ENCODE results near the gene GALNT16. TPM values are rescaled to one million over a fixed set of nuclear protein-coding genes. Genes with fewer than 3 reads are reported as not detected.

Gene GALNT16
- total RNA-seq, 4 donors from 2014 or later: 4.4 to 47.9 (median 11.6) TPM

GRCh38 chr14:69398053-69398817 is 138.3 kb downstream of the GALNT16 start, which contains the start of the genes ERH and SLC39A9:
Gene ERH, minus strand, starts transcription at chr14:69398299. Its CDS starts 66 bp downstream, at chr14:69398233.
Gene SLC39A9, plus strand, starts transcription at chr14:69398692. Its CDS starts 678 bp downstream, at chr14:69399370.
- Histone ChIP-seq H3K4me1 (peaks cover 3 to 50% (median 12%) of the 10 kb centered on the region in 4 donors), H3K36me3 (peaks cover 0 to 31% (median 0%) of the 10 kb centered on the region in 3 donors), H3K27ac (peak within 1 kb of the TSS; percentile 86 to 92 (median 88)), H3K4me3 (peak within 1 kb of the TSS; percentile 69 to 91 (median 78)), H3K9me3 (no peaks in the 10 kb centered on the region), H3K27me3 (no peaks in the 10 kb centered on the region)
- TF ChIP-seq CTCF (IDR thresholded peaks at IDR 0.05): no peak
- peak; percentile 55 to 65 for TF ChIP-seq POLR2A (IDR thresholded peaks at IDR 0.05)
- DNase-seq: peak; percentile 95 to 99 (median 96)

GRCh38 chr14:69398818-69399210 is 138.9 kb downstream of the GALNT16 start:
- Histone ChIP-seq H3K36me3 (peaks cover 0 to 25% (median 0%) of the 10 kb centered on the region in 3 donors), H3K4me1 (peaks cover 3 to 44% (median 12%) of the 10 kb centered on the region in 4 donors), H3K4me3 (peak overlapping the region; percentile 69 to 91 (median 78)), H3K27ac (peak overlapping the region; percentile 86 to 92 (median 88)), H3K27me3 (no peaks in the 10 kb centered on the region), H3K9me3 (no peaks in the 10 kb centered on the region)
- TF ChIP-seq POLR2A (IDR thresholded peaks at IDR 0.05): no peak
- TF ChIP-seq CTCF (IDR thresholded peaks at IDR 0.05): no peak
- no peak for DNase-seq

- TF ChIP-seq CTCF (IDR thresholded peaks at IDR 0.05) (no peak), POLR2A (IDR thresholded peaks at IDR 0.05) (no peak)
- H3K9me3 ChIP-seq: no peaks in the 10 kb centered on the region
- H3K4me3 ChIP-seq: peak overlapping the region in 2 of 4 donors; percentile 75 to 91
- no peaks in the 10 kb centered on the region for H3K27me3 ChIP-seq
- no peak overlapping the region for H3K27ac ChIP-seq
- no peak for DNase-seq
- peaks cover 0 to 16% (median 0%) of the 10 kb centered on the region in 3 donors for H3K36me3 ChIP-seq
- H3K4me1 ChIP-seq: peaks cover 3 to 44% (median 12%) of the 10 kb centered on the region in 4 donors
Observed at GRCh38 chr14:69399750-69400149, 139.8 kb downstream of the GALNT16 start.

- H3K27me3 ChIP-seq: no peaks in the 10 kb centered on the region
- H3K4me3 ChIP-seq: peak overlapping the region in 2 of 4 donors; percentile 75 to 91
- no peak overlapping the region for H3K27ac ChIP-seq
- DNase-seq: no peak
- peaks cover 0 to 12% (median 0%) of the 10 kb centered on the region in 3 donors for H3K36me3 ChIP-seq
- H3K4me1 ChIP-seq: peaks cover 3 to 44% (median 12%) of the 10 kb centered on the region in 4 donors
- no peaks in the 10 kb centered on the region for H3K9me3 ChIP-seq
- TF ChIP-seq CTCF (IDR thresholded peaks at IDR 0.05) (no peak), POLR2A (IDR thresholded peaks at IDR 0.05) (no peak)
Observed at GRCh38 chr14:69400154-69400553, 140.2 kb downstream of the GALNT16 start.

GRCh38 chr14:69401841-69402240 is 141.9 kb downstream of the GALNT16 start:
- DNase-seq: no peak
- H3K4me3 ChIP-seq: no peak overlapping the region
- H3K27me3 ChIP-seq: no peaks in the 10 kb centered on the region
- no peaks in the 10 kb centered on the region for H3K9me3 ChIP-seq
- H3K36me3 ChIP-seq: no peaks in the 10 kb centered on the region
- H3K4me1 ChIP-seq: peaks cover 3 to 36% (median 12%) of the 10 kb centered on the region in 4 donors
- H3K27ac ChIP-seq: no peak overlapping the region
- TF ChIP-seq POLR2A (IDR thresholded peaks at IDR 0.05): no peak
- no peak for TF ChIP-seq CTCF (IDR thresholded peaks at IDR 0.05)
